Type B pancreatic cell (in vitro differentiated cells): ENCODE data around the gene BCL2L11. TPM values are rescaled to one million over a fixed set of nuclear protein-coding genes. Genes with fewer than 3 reads are reported as not detected.

Experiments
- DNase-seq: peaks from one replicate; pipeline ENCODE4 v3.0.0; 2021; ENCODE audit warnings: mixed read lengths; ENCODE audit not compliant: unreplicated experiment; ENCODE audit errors: extremely low spot score
- H3K27ac Mint-ChIP-seq: 2 replicates; pipeline ENCODE4 v1.8.0; 2021; ENCODE audit warnings: mild to moderate bottlenecking, mixed read lengths
- H3K27me3 Mint-ChIP-seq: 2 replicates; pipeline ENCODE4 v1.8.0; 2021; ENCODE audit warnings: mixed read lengths
- H3K36me3 Mint-ChIP-seq: 2 replicates; pipeline ENCODE4 v1.8.0; 2021; ENCODE audit warnings: mixed read lengths
- H3K4me1 Mint-ChIP-seq: one replicate; pipeline ENCODE4 v1.8.0; 2021; ENCODE audit warnings: mixed read lengths; ENCODE audit not compliant: unreplicated experiment
- H3K4me3 Mint-ChIP-seq: 2 replicates; pipeline ENCODE4 v1.8.0; 2021; ENCODE audit warnings: mild to moderate bottlenecking, mixed read lengths
- H3K9me3 Mint-ChIP-seq: 2 replicates; pipeline ENCODE4 v1.8.0; 2021; ENCODE audit warnings: mixed read lengths
- total RNA-seq: library from RNA; stranded (reverse); gene quantifications from 2 replicates; pipeline ENCODE4 v1.2.1, GENCODE V29; 2021; ENCODE audit warnings: low replicate concordance
- TF ChIP-seq, protein P1 (sequence below): fragments of 200-600 bp; sonication (generic); conservative IDR thresholded peaks from 2 replicates; pipeline ENCODE4 v1.5.0; 2021; ENCODE audit warnings: antibody characterized with exemption, mild to moderate bottlenecking

Gene BCL2L11
- total RNA-seq, 1 donor from 2014 or later: 29.2 TPM

DNA sequence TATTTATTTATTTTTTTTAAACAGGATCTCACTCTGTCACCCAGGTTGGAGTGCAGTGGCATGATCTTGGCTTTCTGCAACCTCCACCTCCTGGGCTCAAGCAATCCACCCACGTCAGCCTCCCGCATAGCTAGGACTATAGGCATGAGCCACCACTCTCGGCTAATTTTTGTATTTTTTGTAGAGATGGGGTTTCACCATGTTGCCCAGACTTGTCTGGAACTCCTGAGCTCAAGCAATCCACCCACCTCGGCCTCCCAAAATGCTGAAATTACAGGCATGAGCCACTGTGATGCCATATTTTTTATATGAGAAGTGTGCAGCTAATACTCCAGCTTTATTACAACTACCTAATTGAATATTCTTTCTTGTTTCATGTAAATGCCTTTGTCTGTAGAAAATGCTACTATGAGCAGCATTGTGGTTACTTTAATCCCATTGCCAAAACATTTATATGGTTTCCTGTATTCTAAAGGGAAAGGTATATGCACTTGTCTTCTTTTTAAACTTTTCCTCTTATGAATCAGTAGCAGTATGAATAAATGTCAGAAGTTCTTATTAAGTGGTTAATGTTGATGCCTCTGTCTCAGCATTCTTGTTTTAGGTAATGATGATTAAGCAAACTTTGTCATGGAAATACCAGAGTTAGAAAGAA, 9.5 kb upstream of the BCL2L11 start:
- no peaks in the 10 kb centered on the region for H3K9me3 Mint-ChIP-seq
- TF ChIP-seq, protein P1, sequence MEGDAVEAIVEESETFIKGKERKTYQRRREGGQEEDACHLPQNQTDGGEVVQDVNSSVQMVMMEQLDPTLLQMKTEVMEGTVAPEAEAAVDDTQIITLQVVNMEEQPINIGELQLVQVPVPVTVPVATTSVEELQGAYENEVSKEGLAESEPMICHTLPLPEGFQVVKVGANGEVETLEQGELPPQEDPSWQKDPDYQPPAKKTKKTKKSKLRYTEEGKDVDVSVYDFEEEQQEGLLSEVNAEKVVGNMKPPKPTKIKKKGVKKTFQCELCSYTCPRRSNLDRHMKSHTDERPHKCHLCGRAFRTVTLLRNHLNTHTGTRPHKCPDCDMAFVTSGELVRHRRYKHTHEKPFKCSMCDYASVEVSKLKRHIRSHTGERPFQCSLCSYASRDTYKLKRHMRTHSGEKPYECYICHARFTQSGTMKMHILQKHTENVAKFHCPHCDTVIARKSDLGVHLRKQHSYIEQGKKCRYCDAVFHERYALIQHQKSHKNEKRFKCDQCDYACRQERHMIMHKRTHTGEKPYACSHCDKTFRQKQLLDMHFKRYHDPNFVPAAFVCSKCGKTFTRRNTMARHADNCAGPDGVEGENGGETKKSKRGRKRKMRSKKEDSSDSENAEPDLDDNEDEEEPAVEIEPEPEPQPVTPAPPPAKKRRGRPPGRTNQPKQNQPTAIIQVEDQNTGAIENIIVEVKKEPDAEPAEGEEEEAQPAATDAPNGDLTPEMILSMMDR: no peak
- DNase-seq: no peak

DNA sequence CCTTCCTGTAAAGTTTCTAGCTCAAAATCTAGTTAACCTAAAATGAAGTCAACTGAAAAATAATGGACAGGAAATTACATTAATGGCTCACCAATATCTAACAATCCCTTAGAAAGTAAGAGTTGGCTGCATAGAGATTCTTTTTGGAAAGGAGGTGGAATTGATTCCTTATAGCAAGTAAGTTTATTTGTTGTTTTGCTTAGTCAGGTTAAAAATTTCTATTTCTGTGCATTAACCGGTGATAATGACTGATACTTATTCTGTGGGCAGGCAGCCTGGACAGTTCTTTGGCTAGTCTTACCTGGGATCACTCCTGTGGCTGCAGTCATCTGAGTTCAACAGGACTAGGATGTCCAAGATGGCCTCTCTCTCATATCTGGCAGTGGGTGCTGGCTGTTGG, 6.9 kb upstream of the BCL2L11 start:
- no peak overlapping the region for H3K4me3 Mint-ChIP-seq
- TF ChIP-seq, protein P1: no peak
- peaks cover 43% of the 10 kb centered on the region for H3K27me3 Mint-ChIP-seq
- no peaks in the 10 kb centered on the region for H3K9me3 Mint-ChIP-seq
- H3K36me3 Mint-ChIP-seq: no peaks in the 10 kb centered on the region
- no peak overlapping the region for H3K27ac Mint-ChIP-seq
- H3K4me1 Mint-ChIP-seq: peaks cover 16% of the 10 kb centered on the region
- DNase-seq: no peak

More for the DNA sequence above, 9.5 kb upstream of the BCL2L11 start:
- no peaks in the 10 kb centered on the region for H3K36me3 Mint-ChIP-seq
- no peaks in the 10 kb centered on the region for H3K4me1 Mint-ChIP-seq
- H3K4me3 Mint-ChIP-seq: no peak overlapping the region
- peaks cover 18% of the 10 kb centered on the region for H3K27me3 Mint-ChIP-seq
- no peak overlapping the region for H3K27ac Mint-ChIP-seq

DNA sequence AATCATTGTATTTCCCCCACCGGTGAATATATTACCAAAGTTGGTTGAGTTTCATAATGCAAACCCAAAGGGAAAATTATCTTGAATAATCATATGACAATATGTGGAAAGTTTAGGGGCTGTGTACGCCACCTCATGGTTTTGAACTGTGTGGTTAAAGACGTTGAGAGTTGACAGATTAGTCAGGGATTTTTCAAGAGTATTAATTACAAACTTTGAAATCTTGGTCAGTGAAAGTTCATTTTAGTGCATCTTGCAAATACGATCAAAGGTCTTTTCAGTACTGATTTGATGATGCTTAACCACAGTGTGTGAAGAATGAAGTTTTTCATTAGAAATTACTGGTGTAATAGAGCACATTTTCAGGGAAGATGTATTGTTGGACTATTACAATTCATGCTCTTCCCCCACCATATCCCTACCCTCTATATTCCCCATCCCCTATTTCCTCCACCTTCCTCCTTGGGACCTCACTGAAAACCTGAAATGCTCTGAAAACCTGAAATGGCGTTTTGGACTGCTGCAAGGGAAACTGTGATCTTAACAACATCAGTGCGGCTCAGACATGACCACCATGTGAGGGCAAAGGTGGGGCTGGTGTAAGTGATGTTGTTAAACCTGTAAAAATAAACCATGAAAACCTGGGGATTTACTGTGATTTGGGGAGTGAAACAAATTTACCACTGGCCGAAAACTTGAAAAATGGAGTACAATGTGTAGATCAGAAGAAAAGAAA, 4.5 kb upstream of the BCL2L11 start:
- TF ChIP-seq, protein P1: no peak
- peak overlapping the region; percentile 10 for H3K4me3 Mint-ChIP-seq
- H3K27me3 Mint-ChIP-seq: peaks cover 58% of the 10 kb centered on the region
- DNase-seq: no peak
- H3K36me3 Mint-ChIP-seq: no peaks in the 10 kb centered on the region
- no peaks in the 10 kb centered on the region for H3K9me3 Mint-ChIP-seq
- H3K4me1 Mint-ChIP-seq: peaks cover 16% of the 10 kb centered on the region
- no peak overlapping the region for H3K27ac Mint-ChIP-seq

DNA sequence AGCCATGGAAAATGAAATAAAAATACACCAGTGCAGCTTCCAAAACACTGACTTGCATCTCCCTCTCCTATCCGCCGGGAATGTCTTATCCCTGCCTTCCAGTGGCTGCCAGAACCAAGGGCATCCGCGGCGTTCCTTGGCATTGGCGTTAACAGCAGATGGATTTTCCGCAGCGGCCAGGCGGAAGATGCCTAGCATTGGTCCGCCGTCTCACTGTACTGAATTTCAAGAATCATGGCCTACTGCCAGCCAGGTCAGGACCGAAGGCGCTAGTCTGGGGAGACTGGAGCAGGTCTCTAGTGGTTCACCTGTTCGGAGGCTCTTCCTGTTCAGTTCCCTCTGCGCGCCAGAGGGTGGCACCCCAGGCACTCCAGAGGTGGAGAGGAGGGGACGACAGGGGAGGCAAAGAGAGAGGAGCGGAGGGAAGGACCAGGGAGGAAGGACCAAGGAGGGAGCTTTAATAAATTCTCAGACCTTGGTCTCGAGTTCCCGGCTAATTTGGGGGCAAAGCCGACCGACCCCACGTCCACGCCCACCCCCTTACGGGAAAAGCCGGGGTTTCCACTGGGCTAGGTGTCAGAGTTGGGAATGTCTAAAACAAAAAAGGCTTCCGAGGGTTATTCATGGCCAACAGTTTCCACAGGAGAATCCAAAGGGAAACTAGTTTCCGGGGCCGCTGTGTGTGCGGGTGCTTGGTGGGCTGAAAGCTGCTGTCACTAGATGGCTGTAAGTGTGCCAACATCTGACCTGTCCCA, 3.7 kb upstream of the BCL2L11 start:
- Mint-ChIP-seq H3K27ac (peak overlapping the region; percentile 86), H3K36me3 (no peaks in the 10 kb centered on the region), H3K27me3 (peaks cover 58% of the 10 kb centered on the region), H3K9me3 (no peaks in the 10 kb centered on the region), H3K4me3 (peak overlapping the region; percentile 92), H3K4me1 (peaks cover 16% of the 10 kb centered on the region)
- peak; percentile 77 for DNase-seq
- TF ChIP-seq, protein P1: peak; percentile 86

DNA sequence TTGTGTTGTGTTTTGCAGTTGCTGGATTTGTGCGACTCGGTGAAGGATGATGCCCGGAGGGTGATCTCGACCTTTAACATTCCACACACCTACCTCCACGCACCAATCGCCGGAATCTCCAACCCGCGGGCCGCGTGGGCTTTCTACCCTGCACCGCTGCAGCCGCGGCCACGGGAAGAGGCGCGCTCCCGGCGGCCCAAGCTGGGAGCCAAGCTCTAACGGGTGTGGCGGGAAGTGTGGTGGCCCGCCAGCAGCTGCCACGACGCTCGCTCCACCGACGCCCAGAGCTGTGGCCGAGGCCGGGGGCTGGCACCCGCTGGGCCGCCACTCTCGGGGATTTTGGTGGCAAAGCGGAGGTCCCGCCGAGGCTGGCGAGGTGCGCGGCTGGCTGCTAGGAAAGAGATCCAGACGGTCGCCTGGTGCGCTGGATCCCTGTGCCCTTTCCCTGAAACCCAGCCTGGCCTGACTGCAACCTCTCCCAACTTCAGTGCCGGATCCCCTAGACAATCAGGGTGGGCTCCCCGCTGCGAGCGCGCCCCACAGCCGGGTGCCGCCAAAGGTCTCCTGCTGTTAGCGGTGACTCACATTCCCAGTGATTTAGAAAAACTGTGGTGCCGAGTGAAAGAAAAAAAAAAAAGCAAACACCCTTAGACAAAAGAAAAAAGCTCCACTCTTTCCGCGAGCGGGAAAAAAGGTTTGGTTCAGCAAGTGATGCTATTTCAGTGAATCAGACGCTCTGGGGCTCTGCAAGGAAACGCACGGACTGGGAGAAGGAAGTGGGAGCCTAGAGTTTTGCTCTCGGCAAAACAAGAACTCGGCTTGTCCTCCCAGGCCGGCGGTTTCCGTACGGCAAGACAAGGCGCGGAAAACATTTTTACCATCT, 2.9 kb upstream of the BCL2L11 start:
- Mint-ChIP-seq H3K9me3 (no peaks in the 10 kb centered on the region), H3K27me3 (peaks cover 58% of the 10 kb centered on the region), H3K36me3 (no peaks in the 10 kb centered on the region), H3K27ac (peak overlapping the region; percentile 91), H3K4me1 (peaks cover 16% of the 10 kb centered on the region), H3K4me3 (peak overlapping the region; percentile 92)
- no peak for DNase-seq
- TF ChIP-seq, protein P1: no peak
